H1 (cell line): ENCODE results near the gene SHPK. TPM values are rescaled to one million over a fixed set of nuclear protein-coding genes. Genes with fewer than 3 reads are reported as not detected.

ENCODE experiments used
- ASH2L ChIP-seq: fragments of 200-600, 300-600 bp; sonication (generic); IDR thresholded peaks from one replicate; pipeline ENCODE4 v1.7.1; 2017; ENCODE audit warnings: low read length
- BRCA1 ChIP-seq: IDR thresholded peaks from 2 replicates; pipeline ENCODE4 v1.6.1; 2012; ENCODE audit warnings: low read depth, low read length, improper control_type of control experiment
- NANOG ChIP-seq: IDR thresholded peaks from 2 replicates; pipeline ENCODE4 v1.6.1; 2011; ENCODE audit warnings: low read length, low read depth, mild to moderate bottlenecking, inconsistent platforms; ENCODE audit not compliant: insufficient read depth, poor library complexity, severe bottlenecking
- RAD21 ChIP-seq, 2 experiments: IDR thresholded peaks in 1 of 2; conservative IDR thresholded peaks in 1 of 2; 2 replicates each; pipeline ENCODE4 v1.6.1; 2011; ENCODE audit warnings: low read depth in 2 of 2, low read length in 2 of 2, improper control_type of control experiment in 1 of 2, inconsistent platforms in 1 of 2, mild to moderate bottlenecking in 1 of 2, moderate library complexity in 1 of 2
- SIN3A ChIP-seq, 2 experiments: IDR thresholded peaks in 1 of 2; conservative IDR thresholded peaks in 1 of 2; 2 replicates each; pipeline ENCODE4 v1.6.1; 2011 to 2012; ENCODE audit warnings: low read length in 2 of 2, improper control_type of control experiment in 1 of 2, low read depth in 1 of 2, mild to moderate bottlenecking in 1 of 2
- SP1 ChIP-seq: IDR thresholded peaks from 2 replicates; pipeline ENCODE4 v1.6.1; 2011; ENCODE audit warnings: low read depth, low read length
- SUZ12 ChIP-seq: fragments of 200-600 bp; sonication (generic); IDR thresholded peaks from 2 replicates; pipeline ENCODE4 v1.6.1; 2012; ENCODE audit warnings: mild to moderate bottlenecking, inconsistent platforms, low read length, moderate library complexity, mixed read lengths
- YY1 ChIP-seq: IDR thresholded peaks from 2 replicates; pipeline ENCODE4 v1.6.1; 2011; ENCODE audit warnings: low read depth, mild to moderate bottlenecking, low read length
- polyA plus RNA-seq, 7 experiments: library from polyadenylated mRNA; depleted of rRNA in 3 of 7; stranded (reverse) in 5 of 7; unstranded in 2 of 7; fragments of >200 nt in 5 of 7; fragments of 200-250 nt in 2 of 7; gene quantifications; 1 replicate in 5 of 7; 2 replicates in 1 of 7; 4 replicates in 1 of 7; pipeline versions ENCODE4 v1.2.1 to v1.2.3, GENCODE V29; 2011 to 2013; ENCODE audit warnings: missing spikeins in 2 of 7, mixed read lengths in 2 of 7
- total RNA-seq: library from RNA; stranded (reverse); fragmentation: NEBNext Ultra II Directional; extraction: Animal tissue kit (Norgen Biotek cat#: 25700); gene quantifications from 2 replicates; pipeline ENCODE4 v1.2.1, GENCODE V29; 2021
- TF ChIP-seq, protein P1 (sequence below): fragments of 300-600 bp; sonication (generic); IDR thresholded peaks from 2 replicates; pipeline ENCODE4 v1.7.1; 2012; ENCODE audit warnings: low read length, moderate library complexity, mild to moderate bottlenecking, inconsistent platforms; ENCODE audit not compliant: insufficient replicate concordance

SHPK gene
- total and polyA plus RNA-seq, 2 of the 8 experiments (the other 6 are each of a cell fraction or from before 2014, with no cell fraction given) = 28.6 to 36.7 TPM

DNA sequence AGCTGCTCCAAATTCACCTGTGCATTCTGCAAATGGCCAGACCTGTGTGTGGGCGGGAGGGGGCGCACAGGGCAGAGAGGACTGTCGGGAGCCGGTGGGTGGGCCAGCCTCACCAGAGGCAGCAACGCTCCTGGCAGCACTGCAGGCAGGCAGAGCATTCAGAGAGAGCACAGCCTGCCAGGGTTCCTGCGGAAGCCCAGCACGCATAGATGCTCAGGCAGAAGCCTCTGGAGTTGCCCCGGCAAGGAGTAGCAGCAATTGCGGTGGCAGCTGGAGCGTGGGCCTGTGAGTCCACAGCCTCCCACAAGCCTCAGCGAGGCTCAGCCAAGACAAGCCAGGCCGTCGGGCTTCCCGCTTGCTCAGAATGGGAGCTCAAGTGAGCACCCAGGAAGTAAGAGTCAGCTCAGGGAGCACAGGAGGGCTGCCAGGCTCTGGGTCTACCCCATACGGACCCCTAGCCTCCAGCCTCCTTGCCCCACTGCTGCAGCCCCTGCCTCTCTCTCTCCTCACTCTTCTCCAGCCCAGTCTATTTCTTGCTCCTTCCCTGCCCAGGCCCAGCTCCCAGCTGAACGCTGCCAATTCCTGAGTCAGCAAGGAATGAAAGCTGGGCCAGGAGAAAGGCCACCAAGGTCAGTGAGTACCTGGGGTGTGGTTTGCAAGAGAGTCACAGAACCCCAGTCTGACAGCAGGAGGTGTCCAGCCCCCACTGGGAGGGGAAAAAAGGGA is 42.2 kb upstream of the SHPK start (continued):
- no peak for TF ChIP-seq SIN3A (conservative IDR thresholded peaks at IDR 0.05 in 1 of 2, IDR thresholded peaks at IDR 0.05 in 1 of 2; ENCODE audit: low read depth in 1 of 2, low read length in 2 of 2)
- no peak for TF ChIP-seq SUZ12
- TF ChIP-seq SP1 = no peak
- TF ChIP-seq BRCA1 = no peak
- TF ChIP-seq YY1 = no peak
- no peak for TF ChIP-seq ASH2L
- TF ChIP-seq NANOG = no peak
- peak; percentile 14 to 33; a peak in 1 of 4 replicates for TF ChIP-seq RAD21 (IDR thresholded peaks at IDR 0.05 in 1 of 2, conservative IDR thresholded peaks at IDR 0.05 in 1 of 2; ENCODE audit: low read depth in 2 of 2, low read length in 2 of 2)
- TF ChIP-seq, protein P1, sequence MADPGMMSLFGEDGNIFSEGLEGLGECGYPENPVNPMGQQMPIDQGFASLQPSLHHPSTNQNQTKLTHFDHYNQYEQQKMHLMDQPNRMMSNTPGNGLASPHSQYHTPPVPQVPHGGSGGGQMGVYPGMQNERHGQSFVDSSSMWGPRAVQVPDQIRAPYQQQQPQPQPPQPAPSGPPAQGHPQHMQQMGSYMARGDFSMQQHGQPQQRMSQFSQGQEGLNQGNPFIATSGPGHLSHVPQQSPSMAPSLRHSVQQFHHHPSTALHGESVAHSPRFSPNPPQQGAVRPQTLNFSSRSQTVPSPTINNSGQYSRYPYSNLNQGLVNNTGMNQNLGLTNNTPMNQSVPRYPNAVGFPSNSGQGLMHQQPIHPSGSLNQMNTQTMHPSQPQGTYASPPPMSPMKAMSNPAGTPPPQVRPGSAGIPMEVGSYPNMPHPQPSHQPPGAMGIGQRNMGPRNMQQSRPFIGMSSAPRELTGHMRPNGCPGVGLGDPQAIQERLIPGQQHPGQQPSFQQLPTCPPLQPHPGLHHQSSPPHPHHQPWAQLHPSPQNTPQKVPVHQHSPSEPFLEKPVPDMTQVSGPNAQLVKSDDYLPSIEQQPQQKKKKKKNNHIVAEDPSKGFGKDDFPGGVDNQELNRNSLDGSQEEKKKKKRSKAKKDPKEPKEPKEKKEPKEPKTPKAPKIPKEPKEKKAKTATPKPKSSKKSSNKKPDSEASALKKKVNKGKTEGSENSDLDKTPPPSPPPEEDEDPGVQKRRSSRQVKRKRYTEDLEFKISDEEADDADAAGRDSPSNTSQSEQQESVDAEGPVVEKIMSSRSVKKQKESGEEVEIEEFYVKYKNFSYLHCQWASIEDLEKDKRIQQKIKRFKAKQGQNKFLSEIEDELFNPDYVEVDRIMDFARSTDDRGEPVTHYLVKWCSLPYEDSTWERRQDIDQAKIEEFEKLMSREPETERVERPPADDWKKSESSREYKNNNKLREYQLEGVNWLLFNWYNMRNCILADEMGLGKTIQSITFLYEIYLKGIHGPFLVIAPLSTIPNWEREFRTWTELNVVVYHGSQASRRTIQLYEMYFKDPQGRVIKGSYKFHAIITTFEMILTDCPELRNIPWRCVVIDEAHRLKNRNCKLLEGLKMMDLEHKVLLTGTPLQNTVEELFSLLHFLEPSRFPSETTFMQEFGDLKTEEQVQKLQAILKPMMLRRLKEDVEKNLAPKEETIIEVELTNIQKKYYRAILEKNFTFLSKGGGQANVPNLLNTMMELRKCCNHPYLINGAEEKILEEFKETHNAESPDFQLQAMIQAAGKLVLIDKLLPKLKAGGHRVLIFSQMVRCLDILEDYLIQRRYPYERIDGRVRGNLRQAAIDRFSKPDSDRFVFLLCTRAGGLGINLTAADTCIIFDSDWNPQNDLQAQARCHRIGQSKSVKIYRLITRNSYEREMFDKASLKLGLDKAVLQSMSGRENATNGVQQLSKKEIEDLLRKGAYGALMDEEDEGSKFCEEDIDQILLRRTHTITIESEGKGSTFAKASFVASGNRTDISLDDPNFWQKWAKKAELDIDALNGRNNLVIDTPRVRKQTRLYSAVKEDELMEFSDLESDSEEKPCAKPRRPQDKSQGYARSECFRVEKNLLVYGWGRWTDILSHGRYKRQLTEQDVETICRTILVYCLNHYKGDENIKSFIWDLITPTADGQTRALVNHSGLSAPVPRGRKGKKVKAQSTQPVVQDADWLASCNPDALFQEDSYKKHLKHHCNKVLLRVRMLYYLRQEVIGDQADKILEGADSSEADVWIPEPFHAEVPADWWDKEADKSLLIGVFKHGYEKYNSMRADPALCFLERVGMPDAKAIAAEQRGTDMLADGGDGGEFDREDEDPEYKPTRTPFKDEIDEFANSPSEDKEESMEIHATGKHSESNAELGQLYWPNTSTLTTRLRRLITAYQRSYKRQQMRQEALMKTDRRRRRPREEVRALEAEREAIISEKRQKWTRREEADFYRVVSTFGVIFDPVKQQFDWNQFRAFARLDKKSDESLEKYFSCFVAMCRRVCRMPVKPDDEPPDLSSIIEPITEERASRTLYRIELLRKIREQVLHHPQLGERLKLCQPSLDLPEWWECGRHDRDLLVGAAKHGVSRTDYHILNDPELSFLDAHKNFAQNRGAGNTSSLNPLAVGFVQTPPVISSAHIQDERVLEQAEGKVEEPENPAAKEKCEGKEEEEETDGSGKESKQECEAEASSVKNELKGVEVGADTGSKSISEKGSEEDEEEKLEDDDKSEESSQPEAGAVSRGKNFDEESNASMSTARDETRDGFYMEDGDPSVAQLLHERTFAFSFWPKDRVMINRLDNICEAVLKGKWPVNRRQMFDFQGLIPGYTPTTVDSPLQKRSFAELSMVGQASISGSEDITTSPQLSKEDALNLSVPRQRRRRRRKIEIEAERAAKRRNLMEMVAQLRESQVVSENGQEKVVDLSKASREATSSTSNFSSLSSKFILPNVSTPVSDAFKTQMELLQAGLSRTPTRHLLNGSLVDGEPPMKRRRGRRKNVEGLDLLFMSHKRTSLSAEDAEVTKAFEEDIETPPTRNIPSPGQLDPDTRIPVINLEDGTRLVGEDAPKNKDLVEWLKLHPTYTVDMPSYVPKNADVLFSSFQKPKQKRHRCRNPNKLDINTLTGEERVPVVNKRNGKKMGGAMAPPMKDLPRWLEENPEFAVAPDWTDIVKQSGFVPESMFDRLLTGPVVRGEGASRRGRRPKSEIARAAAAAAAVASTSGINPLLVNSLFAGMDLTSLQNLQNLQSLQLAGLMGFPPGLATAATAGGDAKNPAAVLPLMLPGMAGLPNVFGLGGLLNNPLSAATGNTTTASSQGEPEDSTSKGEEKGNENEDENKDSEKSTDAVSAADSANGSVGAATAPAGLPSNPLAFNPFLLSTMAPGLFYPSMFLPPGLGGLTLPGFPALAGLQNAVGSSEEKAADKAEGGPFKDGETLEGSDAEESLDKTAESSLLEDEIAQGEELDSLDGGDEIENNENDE = no peak
